ENCODE results near the gene AGBL1.
"Not testable (repeated sequence)": the region's sequence is repeated elsewhere in the genome, so short reads cannot be mapped to it uniquely, and the experiment has no call there.

The AGBL1 gene

GRCh38 chr15:87032295-87032694 is 952.6 kb downstream of the AGBL1 start:
- no peak overlapping the region for H3K4me3 ChIP-seq (ENCODE audit: low read depth, low read length)

DNA sequence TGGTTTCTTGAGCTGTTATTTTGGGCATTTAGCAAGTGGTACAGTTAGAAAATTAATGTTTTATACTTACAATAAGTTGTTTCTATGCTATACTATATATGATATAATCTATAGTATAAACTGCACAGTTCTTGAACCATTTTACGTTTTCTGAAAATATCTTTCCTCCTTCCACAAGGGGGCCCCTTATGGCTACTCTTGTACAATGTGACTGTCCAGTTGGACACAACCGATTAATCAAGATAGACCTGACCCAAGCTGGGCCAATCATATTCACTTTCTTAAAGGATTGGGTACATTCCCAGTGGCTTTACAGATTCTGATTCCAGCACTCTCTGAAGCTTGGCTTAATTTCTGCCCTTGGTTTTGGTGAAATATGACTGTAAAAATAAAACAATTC is 953.4 kb downstream of the AGBL1 start:
- H3K4me3 ChIP-seq (ENCODE audit: low read depth, low read length) = no peak overlapping the region

DNA sequence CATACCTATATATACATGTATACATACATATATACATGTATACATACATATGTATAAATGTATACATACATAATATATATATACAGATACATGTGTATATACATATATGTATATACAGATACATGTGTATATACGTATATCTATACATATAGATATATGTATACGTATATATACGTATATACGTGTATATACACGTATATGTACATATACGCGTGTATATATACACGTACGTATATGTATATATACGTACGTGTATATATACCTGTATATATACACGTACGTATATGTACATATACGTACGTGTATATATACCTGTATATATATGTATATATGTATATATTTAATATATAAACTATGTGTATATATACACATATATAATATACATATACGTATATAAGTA is 955.2 kb downstream of the AGBL1 start:
- no peak overlapping the region for H3K4me3 ChIP-seq (ENCODE audit: low read depth, low read length)

GRCh38 chr15:87038404-87038803 is 958.7 kb downstream of the AGBL1 start:
- no peak overlapping the region for H3K4me3 ChIP-seq (ENCODE audit: low read depth, low read length)

GRCh38 chr15:87042619-87043018 is 962.9 kb downstream of the AGBL1 start:
- H3K4me3 ChIP-seq (ENCODE audit: low read depth, low read length) = not testable (repeated sequence)

- H3K4me3 ChIP-seq (ENCODE audit: low read depth, low read length) = no peak overlapping the region
Observed at GRCh38 chr15:87045746-87046145, 966.1 kb downstream of the AGBL1 start.

DNA sequence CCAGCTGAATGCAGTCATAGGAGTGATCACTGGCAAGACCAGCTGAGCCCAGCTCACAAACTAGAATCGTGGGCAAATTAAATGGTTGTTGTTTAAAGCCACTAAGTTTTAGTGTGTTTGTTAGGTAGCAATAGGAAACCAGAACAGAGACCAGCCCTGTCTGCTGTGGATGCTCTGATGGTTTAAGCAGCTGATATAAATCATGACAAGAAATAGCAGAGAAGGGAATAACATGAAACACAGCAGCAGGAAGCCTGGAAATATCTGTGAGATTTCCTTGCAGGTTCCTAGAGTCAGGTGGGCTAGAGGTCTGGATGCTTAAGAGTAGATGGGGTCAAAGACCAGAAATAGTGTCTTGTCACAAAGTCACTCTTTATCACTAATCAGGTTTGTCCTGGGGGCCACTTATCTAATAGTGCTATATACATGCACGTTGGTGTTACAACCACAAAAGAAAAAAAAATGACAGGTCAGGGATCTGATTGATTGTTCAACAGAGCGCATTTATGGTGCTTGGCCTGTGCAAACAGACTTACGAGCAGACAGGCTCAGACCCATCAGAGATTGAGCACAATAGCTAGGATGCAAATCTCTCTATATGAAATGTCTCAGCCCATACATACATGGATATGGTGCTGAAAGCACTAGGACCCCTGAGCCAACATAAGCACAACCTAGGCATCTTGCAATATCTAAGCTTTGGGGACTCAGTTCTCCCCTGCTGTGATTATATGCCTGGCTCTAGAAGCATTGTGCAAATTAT is 967.7 kb downstream of the AGBL1 start:
- no peak overlapping the region for H3K4me3 ChIP-seq (ENCODE audit: low read depth, low read length)
